ENCODE data around the gene POM121. TPM values are rescaled to one million over a fixed set of nuclear protein-coding genes. Genes with fewer than 3 reads are reported as not detected.
"Not testable (repeated sequence)": the region's sequence is repeated elsewhere in the genome, so short reads cannot be mapped to it uniquely, and the experiment has no call there.

The POM121 gene
- total and polyA plus RNA-seq, 2 donors (not counting 1 experiment from before 2014, with no cell fraction given), result 4.8 to 6.3 TPM

- not testable (repeated sequence) for H3K36me3 ChIP-seq (ENCODE audit: control insufficient read depth, insufficient read depth, low read length); H3K9ac ChIP-seq (ENCODE audit: insufficient read depth, low read length); H3K4me1 ChIP-seq (ENCODE audit: control insufficient read depth, extremely low read depth, insufficient read depth, low read length); H3K4me2 ChIP-seq (ENCODE audit: extremely low read depth, insufficient read depth, low read length); H3K9me3 ChIP-seq (ENCODE audit: control insufficient read depth, insufficient read depth, low read depth, low read length); H3K4me3 ChIP-seq (replicated peaks in 1 of 4; ENCODE audit: control extremely low read depth in 1 of 4, insufficient read depth in 1 of 4, low read depth in 3 of 4, low read length in 4 of 4); H3K27me3 ChIP-seq (ENCODE audit: control insufficient read depth, insufficient read depth, low read length); H4K20me1 ChIP-seq (ENCODE audit: control insufficient read depth, extremely low read depth, insufficient read depth, low read length); H3K79me2 ChIP-seq (ENCODE audit: control insufficient read depth, insufficient read depth, low read length); DNase-seq (ENCODE audit: low read depth in 2 of 2); H2AFZ ChIP-seq (ENCODE audit: low read length); H3K27ac ChIP-seq (ENCODE audit: insufficient read depth, low read length)
Measured at GRCh38 chr7:72980382-72980781, 55.5 kb downstream of the POM121 start.

- H3K36me3 ChIP-seq (ENCODE audit: control insufficient read depth, insufficient read depth, low read length); DNase-seq (ENCODE audit: low read depth in 2 of 2); H3K4me1 ChIP-seq (ENCODE audit: control insufficient read depth, extremely low read depth, insufficient read depth, low read length); H3K27me3 ChIP-seq (ENCODE audit: control insufficient read depth, insufficient read depth, low read length); H3K4me3 ChIP-seq (replicated peaks in 1 of 4; ENCODE audit: control extremely low read depth in 1 of 4, insufficient read depth in 1 of 4, low read depth in 3 of 4, low read length in 4 of 4); H3K9me3 ChIP-seq (ENCODE audit: control insufficient read depth, insufficient read depth, low read depth, low read length); H4K20me1 ChIP-seq (ENCODE audit: control insufficient read depth, extremely low read depth, insufficient read depth, low read length); H3K9ac ChIP-seq (ENCODE audit: insufficient read depth, low read length); H3K79me2 ChIP-seq (ENCODE audit: control insufficient read depth, insufficient read depth, low read length); H2AFZ ChIP-seq (ENCODE audit: low read length); H3K4me2 ChIP-seq (ENCODE audit: extremely low read depth, insufficient read depth, low read length); H3K27ac ChIP-seq (ENCODE audit: insufficient read depth, low read length): not testable (repeated sequence)
Measured at GRCh38 chr7:72982084-72982483, 57.2 kb downstream of the POM121 start.

- not testable (repeated sequence) for DNase-seq (ENCODE audit: low read depth in 2 of 2); H3K4me3 ChIP-seq (replicated peaks in 1 of 4; ENCODE audit: control extremely low read depth in 1 of 4, insufficient read depth in 1 of 4, low read depth in 3 of 4, low read length in 4 of 4); H3K36me3 ChIP-seq (ENCODE audit: control insufficient read depth, insufficient read depth, low read length); H3K79me2 ChIP-seq (ENCODE audit: control insufficient read depth, insufficient read depth, low read length); H3K27ac ChIP-seq (ENCODE audit: insufficient read depth, low read length); H3K27me3 ChIP-seq (ENCODE audit: control insufficient read depth, insufficient read depth, low read length); H4K20me1 ChIP-seq (ENCODE audit: control insufficient read depth, extremely low read depth, insufficient read depth, low read length); H3K9ac ChIP-seq (ENCODE audit: insufficient read depth, low read length); H3K4me2 ChIP-seq (ENCODE audit: extremely low read depth, insufficient read depth, low read length); H2AFZ ChIP-seq (ENCODE audit: low read length); H3K9me3 ChIP-seq (ENCODE audit: control insufficient read depth, insufficient read depth, low read depth, low read length); H3K4me1 ChIP-seq (ENCODE audit: control insufficient read depth, extremely low read depth, insufficient read depth, low read length)
Measured at GRCh38 chr7:72990146-72990913, 65.4 kb downstream of the POM121 start.

GRCh38 chr7:72995484-72995883 is 70.6 kb downstream of the POM121 start:
- H3K27ac ChIP-seq (ENCODE audit: insufficient read depth, low read length); H3K9me3 ChIP-seq (ENCODE audit: control insufficient read depth, insufficient read depth, low read depth, low read length); H3K79me2 ChIP-seq (ENCODE audit: control insufficient read depth, insufficient read depth, low read length); H4K20me1 ChIP-seq (ENCODE audit: control insufficient read depth, extremely low read depth, insufficient read depth, low read length); DNase-seq (ENCODE audit: low read depth in 2 of 2); H3K4me3 ChIP-seq (replicated peaks in 1 of 4; ENCODE audit: control extremely low read depth in 1 of 4, insufficient read depth in 1 of 4, low read depth in 3 of 4, low read length in 4 of 4); H3K27me3 ChIP-seq (ENCODE audit: control insufficient read depth, insufficient read depth, low read length); H3K36me3 ChIP-seq (ENCODE audit: control insufficient read depth, insufficient read depth, low read length); H3K4me1 ChIP-seq (ENCODE audit: control insufficient read depth, extremely low read depth, insufficient read depth, low read length); H3K9ac ChIP-seq (ENCODE audit: insufficient read depth, low read length); H3K4me2 ChIP-seq (ENCODE audit: extremely low read depth, insufficient read depth, low read length); H2AFZ ChIP-seq (ENCODE audit: low read length): not testable (repeated sequence)

- not testable (repeated sequence) for H3K9ac ChIP-seq (ENCODE audit: insufficient read depth, low read length); H3K27ac ChIP-seq (ENCODE audit: insufficient read depth, low read length); DNase-seq (ENCODE audit: low read depth in 2 of 2); H3K4me3 ChIP-seq (replicated peaks in 1 of 4; ENCODE audit: control extremely low read depth in 1 of 4, insufficient read depth in 1 of 4, low read depth in 3 of 4, low read length in 4 of 4); H3K9me3 ChIP-seq (ENCODE audit: control insufficient read depth, insufficient read depth, low read depth, low read length); H3K27me3 ChIP-seq (ENCODE audit: control insufficient read depth, insufficient read depth, low read length); H3K4me1 ChIP-seq (ENCODE audit: control insufficient read depth, extremely low read depth, insufficient read depth, low read length); H3K36me3 ChIP-seq (ENCODE audit: control insufficient read depth, insufficient read depth, low read length); H2AFZ ChIP-seq (ENCODE audit: low read length); H3K4me2 ChIP-seq (ENCODE audit: extremely low read depth, insufficient read depth, low read length); H4K20me1 ChIP-seq (ENCODE audit: control insufficient read depth, extremely low read depth, insufficient read depth, low read length); H3K79me2 ChIP-seq (ENCODE audit: control insufficient read depth, insufficient read depth, low read length)
Measured at GRCh38 chr7:72997447-72997846, 72.6 kb downstream of the POM121 start.

- not testable (repeated sequence) for H3K27ac ChIP-seq (ENCODE audit: insufficient read depth, low read length)
Measured at GRCh38 chr7:72997887-72998468, 73.1 kb downstream of the POM121 start.

More at GRCh38 chr7:72997887-72998468, 73.1 kb downstream of the POM121 start:
- H2AFZ ChIP-seq (ENCODE audit: low read length); H3K27me3 ChIP-seq (ENCODE audit: control insufficient read depth, insufficient read depth, low read length); H3K79me2 ChIP-seq (ENCODE audit: control insufficient read depth, insufficient read depth, low read length); H3K9ac ChIP-seq (ENCODE audit: insufficient read depth, low read length); DNase-seq (ENCODE audit: low read depth in 2 of 2); H3K4me2 ChIP-seq (ENCODE audit: extremely low read depth, insufficient read depth, low read length); H3K9me3 ChIP-seq (ENCODE audit: control insufficient read depth, insufficient read depth, low read depth, low read length); H3K4me3 ChIP-seq (replicated peaks in 1 of 4; ENCODE audit: control extremely low read depth in 1 of 4, insufficient read depth in 1 of 4, low read depth in 3 of 4, low read length in 4 of 4); H3K36me3 ChIP-seq (ENCODE audit: control insufficient read depth, insufficient read depth, low read length); H3K4me1 ChIP-seq (ENCODE audit: control insufficient read depth, extremely low read depth, insufficient read depth, low read length); H4K20me1 ChIP-seq (ENCODE audit: control insufficient read depth, extremely low read depth, insufficient read depth, low read length): not testable (repeated sequence)
